ENCODE results near the gene NEK9. TPM values are rescaled to one million over a fixed set of nuclear protein-coding genes. Genes with fewer than 3 reads are reported as not detected.

The NEK9 gene
- total and polyA plus RNA-seq, 9 of the 15 experiments (the other 6 are each of a cell fraction or from before 2014, with no cell fraction given), result 2.8 to 39.6 (median 19.8) TPM

DNA sequence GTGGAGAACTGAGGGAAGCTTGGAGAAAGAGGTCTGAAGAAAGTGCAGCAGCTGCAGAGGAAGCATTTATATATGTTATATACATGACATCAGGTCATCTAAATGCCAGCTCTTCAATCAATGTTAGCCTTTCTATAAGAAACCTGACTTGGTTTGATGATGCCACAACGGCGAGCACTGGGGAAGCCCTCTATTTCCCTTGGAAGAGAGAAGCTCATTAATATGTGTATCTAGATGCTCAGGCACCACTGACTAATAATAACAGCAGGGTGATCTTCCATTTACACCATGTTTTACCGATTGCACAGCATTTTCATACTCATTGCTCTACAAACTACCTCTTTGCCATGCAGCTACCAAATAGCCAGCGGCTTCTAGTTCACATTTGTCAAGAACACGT lies 63.8 kb downstream of the NEK9 start:
- peak overlapping the region; percentile 69 to 92; a peak in 3 of 4 replicates for H3K9ac ChIP-seq (ENCODE audit: insufficient read depth in 1 of 2, low read depth in 2 of 2, low read length in 2 of 2)
- H3K79me2 ChIP-seq (ENCODE audit: control insufficient read depth, insufficient read depth, low read length), result peaks cover 51% of the 10 kb centered on the region
- H4K20me1 ChIP-seq (replicated peaks; ENCODE audit: control insufficient read depth, insufficient read depth, low read length), result no peaks in the 10 kb centered on the region
- no TSS peak for BruUV-seq (replicated peaks)
- POLR2A ChIA-PET, result interaction anchor here (0.6 to 1.6 kb wide), 5 partner anchors 9 to 1142 kb away, joined by 3 to 4 read pairs (median 3); partner anchors contain the start of gene RPS6KL1
- FAIRE-seq (no peak), DNase-seq (ENCODE audit: extremely low read depth in 1 of 4, low spot score in 3 of 4) (no peak), ATAC-seq (no peak; the same call in 2 of the 3 replicates)
- intact Hi-C loops (cut with micrococcal nuclease), result no loop called here
- WGBS (ENCODE audit: insufficient coverage, low coverage, missing lambda C conversion rate), result 3% methylated on average over 5 of the region's 5 CpGs
- H3K36me3 ChIP-seq (ENCODE audit: control insufficient read depth, insufficient read depth, low read length), result peaks cover 23% of the 10 kb centered on the region; the same call in 2 of the 3 replicates
- no peak for TF ChIP-seq FOXJ2 (tag; IDR thresholded peaks at IDR 0.05)
- no peak for TF ChIP-seq SIN3A (IDR thresholded peaks at IDR 0.05; ENCODE audit: borderline replicate concordance in 2 of 2, control insufficient read depth in 1 of 2, low read depth in 2 of 2, low read length in 2 of 2)
- TF ChIP-seq ZNF668 (CRISPR knock-in tag; IDR thresholded peaks at IDR 0.05), result no peak
- peaks cover 3% of the 10 kb centered on the region for H3K9me1 ChIP-seq (ENCODE audit: control insufficient read depth, insufficient read depth, low read length)
- peak overlapping the region; percentile 97; the same call in 1 of the 2 replicates for H2AFZ ChIP-seq (ENCODE audit: low read depth, low read length)
- in situ Hi-C loops (cut with MboI), result no loop called here
- CTCF ChIA-PET (ENCODE audit: low intra/inter-chr PET ratio), result no interaction called here
- peak overlapping the region; percentile 81; the same call in 2 of the 3 replicates for H3K27ac ChIP-seq (ENCODE audit: extremely low read depth, low read depth, low read length)
- H3K4me2 ChIP-seq (ENCODE audit: insufficient read depth, low read length), result peak overlapping the region; percentile 95
- H3K4me1 ChIP-seq (replicated peaks in 1 of 2; ENCODE audit: control insufficient read depth in 2 of 2, insufficient read depth in 2 of 2, low read length in 2 of 2), result peaks cover 9 to 16% of the 10 kb centered on the region in 2 experiments; a peak in 4 of 5 replicates
- H3K9me3 ChIP-seq (replicated peaks; ENCODE audit: control insufficient read depth, insufficient read depth, low read depth, low read length), result no peaks in the 10 kb centered on the region; the same call in 1 of the 2 replicates
- H3K27me3 ChIP-seq (ENCODE audit: control insufficient read depth in 2 of 2, insufficient read depth in 2 of 2, low read length in 2 of 2), result no peaks in the 10 kb centered on the region
- H3K4me3 ChIP-seq, result peak overlapping the region; percentile 69

DNA sequence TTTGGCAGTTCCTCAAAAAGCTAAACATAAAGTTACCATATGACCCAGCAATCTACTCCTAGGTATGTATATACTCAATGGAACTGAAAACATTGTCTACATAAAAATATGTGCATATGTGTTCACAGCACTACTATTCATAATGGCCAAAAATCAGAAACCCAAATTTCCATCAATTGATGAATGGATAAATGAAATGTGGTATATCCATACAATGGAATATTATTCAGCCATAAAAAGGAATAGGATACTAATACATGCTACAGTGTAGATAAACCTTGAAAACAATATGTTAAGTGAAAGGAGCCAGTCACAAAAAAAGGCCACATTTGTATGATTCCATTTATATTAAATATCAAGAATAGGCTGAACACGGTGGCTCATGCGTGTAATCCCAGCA lies 66.4 kb downstream of the NEK9 start:
- DNase-seq (ENCODE audit: extremely low read depth in 1 of 4, low spot score in 3 of 4) (no peak), ATAC-seq (no peak), FAIRE-seq (no peak)
- no peaks in the 10 kb centered on the region for H3K27me3 ChIP-seq (ENCODE audit: control insufficient read depth in 2 of 2, insufficient read depth in 2 of 2, low read length in 2 of 2)
- no peak overlapping the region for H3K27ac ChIP-seq (ENCODE audit: extremely low read depth, low read depth, low read length)
- in situ Hi-C loops (cut with MboI), result no loop called here
- no peaks in the 10 kb centered on the region for H4K20me1 ChIP-seq (replicated peaks; ENCODE audit: control insufficient read depth, insufficient read depth, low read length)
- WGBS (ENCODE audit: insufficient coverage, low coverage, missing lambda C conversion rate), result 100% methylated on average over 2 of the region's 2 CpGs
- H3K9me1 ChIP-seq (ENCODE audit: control insufficient read depth, insufficient read depth, low read length), result no peaks in the 10 kb centered on the region
- H3K4me2 ChIP-seq (ENCODE audit: insufficient read depth, low read length), result no peak overlapping the region
- peaks cover 0 to 6% of the 10 kb centered on the region in 2 experiments; a peak in 3 of 5 replicates for H3K4me1 ChIP-seq (replicated peaks in 1 of 2; ENCODE audit: control insufficient read depth in 2 of 2, insufficient read depth in 2 of 2, low read length in 2 of 2)
- no peak overlapping the region for H2AFZ ChIP-seq (ENCODE audit: low read depth, low read length)
- no peaks in the 10 kb centered on the region; the same call in 1 of the 2 replicates for H3K9me3 ChIP-seq (replicated peaks; ENCODE audit: control insufficient read depth, insufficient read depth, low read depth, low read length)
- CTCF ChIA-PET (ENCODE audit: low intra/inter-chr PET ratio), result no interaction called here
- no peak for TF ChIP-seq RUNX1 (IDR thresholded peaks at IDR 0.05; ENCODE audit: low read depth)
- TF ChIP-seq ADNP (tag; IDR thresholded peaks at IDR 0.05), result 0 out of 2 replicates have a peak, but pooled peaks have one; percentile 23
- TF ChIP-seq RBM25 (IDR thresholded peaks at IDR 0.05; ENCODE audit: low read depth, low read length, severe bottlenecking), result peak; percentile 80
- no peak for TF ChIP-seq CREBBP (IDR thresholded peaks at IDR 0.05; ENCODE audit: low read depth, low read length)
- TF ChIP-seq ZNF146 (CRISPR knock-in tag; IDR thresholded peaks at IDR 0.05; ENCODE audit: unreplicated experiment), result peak; percentile 75
- no peak overlapping the region for H3K4me3 ChIP-seq
- POLR2A ChIA-PET, result no interaction called here
- H3K36me3 ChIP-seq (ENCODE audit: control insufficient read depth, insufficient read depth, low read length), result peaks cover 23% of the 10 kb centered on the region; the same call in 2 of the 3 replicates
- H3K79me2 ChIP-seq (ENCODE audit: control insufficient read depth, insufficient read depth, low read length), result peaks cover 36% of the 10 kb centered on the region
- intact Hi-C loops (cut with micrococcal nuclease), result no loop called here
- no TSS peak for BruUV-seq (replicated peaks)
- H3K9ac ChIP-seq (ENCODE audit: insufficient read depth in 1 of 2, low read depth in 2 of 2, low read length in 2 of 2), result no peak overlapping the region
